ENCODE results near the gene GRID2. TPM values are rescaled to one million over a fixed set of nuclear protein-coding genes. Genes with fewer than 3 reads are reported as not detected.

Gene GRID2
- polyA plus RNA-seq, 3 donors = 2.2 to 5.5 (median 3.3) TPM

- DNase-seq = no peak
Measured at GRCh38 chr4:92521941-92522340, 218.2 kb downstream of the GRID2 start.

- no peak for DNase-seq
Measured at GRCh38 chr4:92522356-92522755, 218.6 kb downstream of the GRID2 start.

- DNase-seq = no peak
Measured at GRCh38 chr4:92524131-92524530, 220.4 kb downstream of the GRID2 start.

GRCh38 chr4:92528541-92528940, 224.8 kb downstream of the GRID2 start:
- DNase-seq = no peak

- DNase-seq = no peak
Measured at GRCh38 chr4:92529510-92529909, 225.7 kb downstream of the GRID2 start.

- no peak for DNase-seq
Measured at GRCh38 chr4:92535599-92535998, 231.8 kb downstream of the GRID2 start.

GRCh38 chr4:92551616-92552015, 247.8 kb downstream of the GRID2 start:
- DNase-seq = no peak

GRCh38 chr4:92566269-92566668, 262.5 kb downstream of the GRID2 start:
- no peak for DNase-seq

GRCh38 chr4:92580816-92581215, 277.1 kb downstream of the GRID2 start:
- DNase-seq = no peak

GRCh38 chr4:92599044-92599443, 295.3 kb downstream of the GRID2 start:
- no peak for DNase-seq

- no peak for DNase-seq
Measured at GRCh38 chr4:92600638-92601037, 296.9 kb downstream of the GRID2 start.

- DNase-seq = no peak
Measured at GRCh38 chr4:92606227-92606626, 302.5 kb downstream of the GRID2 start.

GRCh38 chr4:92615049-92615448, 311.3 kb downstream of the GRID2 start:
- no peak for DNase-seq

GRCh38 chr4:92618968-92619367, 315.2 kb downstream of the GRID2 start:
- no peak for DNase-seq

- no peak for DNase-seq
Measured at GRCh38 chr4:92629302-92629701, 325.5 kb downstream of the GRID2 start.

GRCh38 chr4:92634882-92635281, 331.1 kb downstream of the GRID2 start:
- no peak for DNase-seq

GRCh38 chr4:92636038-92636806, 332.5 kb downstream of the GRID2 start:
- DNase-seq = no peak

GRCh38 chr4:92641409-92641808, 337.6 kb downstream of the GRID2 start:
- DNase-seq = no peak

- no peak for DNase-seq
Measured at GRCh38 chr4:92646826-92647225, 343.1 kb downstream of the GRID2 start.

GRCh38 chr4:92651536-92651935, 347.8 kb downstream of the GRID2 start:
- DNase-seq = no peak

- no peak for DNase-seq
Measured at GRCh38 chr4:92654084-92654483, 350.3 kb downstream of the GRID2 start.

GRCh38 chr4:92657695-92658094, 353.9 kb downstream of the GRID2 start:
- no peak for DNase-seq

- no peak for DNase-seq
Measured at GRCh38 chr4:92658318-92658717, 354.6 kb downstream of the GRID2 start.

GRCh38 chr4:92677805-92678204, 374.0 kb downstream of the GRID2 start:
- DNase-seq = no peak
